ENCODE results near the gene ANKRD18A. TPM values are rescaled to one million over a fixed set of nuclear protein-coding genes. Genes with fewer than 3 reads are reported as not detected.
"Not testable (repeated sequence)": the region's sequence is repeated elsewhere in the genome, so short reads cannot be mapped to it uniquely, and the experiment has no call there.

ANKRD18A gene
- total RNA-seq, 2 donors from 2014 or later: 7.2 to 9.9 TPM

DNA sequence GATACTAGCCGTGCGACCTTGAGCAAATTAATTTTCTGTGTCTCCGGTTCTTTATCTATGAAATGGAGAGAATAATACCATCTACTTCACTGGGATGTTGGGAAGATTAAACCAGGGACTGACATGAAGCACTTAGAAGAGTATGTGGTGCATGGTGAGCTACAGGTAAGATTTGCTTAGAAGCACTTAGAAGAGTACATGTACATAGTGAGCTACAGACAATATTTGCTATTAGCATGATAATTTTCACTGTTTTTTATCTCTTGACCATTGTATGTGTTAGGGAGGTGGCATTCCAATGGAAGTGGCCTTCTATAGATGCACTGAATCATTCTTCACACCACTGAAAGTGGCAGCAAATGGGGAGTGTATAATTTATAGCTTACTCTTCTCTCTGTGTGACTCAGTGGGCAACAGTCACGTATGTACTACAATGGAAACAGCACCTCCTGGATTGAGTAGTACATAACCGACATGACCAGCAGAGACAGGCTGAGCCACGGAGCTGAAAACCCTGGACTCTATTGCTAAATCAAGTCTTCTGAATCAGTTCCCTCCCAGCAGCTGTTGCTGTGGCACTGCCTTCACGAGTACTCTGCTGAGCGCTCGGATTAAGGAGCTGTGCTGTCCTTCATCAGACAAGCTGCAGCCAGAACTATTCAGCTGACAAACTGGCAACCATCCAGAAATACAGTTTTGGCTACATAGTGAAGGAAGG is 28.9 kb downstream of the ANKRD18A start:
- H3K27me3 ChIP-seq; DNase-seq; H3K36me3 ChIP-seq; H3K9me3 ChIP-seq; H3K27ac ChIP-seq; H3K9ac ChIP-seq (ENCODE audit: low read depth in 2 of 2, low read length in 2 of 2); H3K4me3 ChIP-seq; intact Hi-C loops (cut with DNase I); H3K4me1 ChIP-seq: not testable (repeated sequence)

DNA sequence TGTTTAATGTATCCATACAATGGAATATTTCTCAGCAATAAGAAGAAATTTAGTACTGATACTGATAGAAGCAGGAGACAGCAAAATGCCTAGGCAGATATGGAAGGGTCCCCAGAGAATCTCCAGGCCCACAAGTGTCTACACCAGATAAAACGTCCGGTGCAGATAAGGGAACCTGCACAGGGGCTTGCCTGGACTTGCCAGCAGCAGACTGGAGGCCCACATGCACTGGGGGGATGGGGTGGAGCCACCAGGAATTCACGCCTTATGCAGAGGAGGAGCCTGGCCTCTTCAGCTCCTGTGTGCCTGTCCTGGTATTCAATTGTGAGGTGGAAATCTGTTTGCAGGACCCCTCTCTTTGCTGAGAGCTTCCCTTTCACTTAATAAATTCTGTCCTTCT is 36.6 kb downstream of the ANKRD18A start:
- H3K36me3 ChIP-seq; H3K9me3 ChIP-seq; H3K9ac ChIP-seq (ENCODE audit: low read depth in 2 of 2, low read length in 2 of 2); H3K27me3 ChIP-seq; intact Hi-C loops (cut with DNase I); DNase-seq; H3K4me1 ChIP-seq; H3K4me3 ChIP-seq; H3K27ac ChIP-seq: not testable (repeated sequence)

DNA sequence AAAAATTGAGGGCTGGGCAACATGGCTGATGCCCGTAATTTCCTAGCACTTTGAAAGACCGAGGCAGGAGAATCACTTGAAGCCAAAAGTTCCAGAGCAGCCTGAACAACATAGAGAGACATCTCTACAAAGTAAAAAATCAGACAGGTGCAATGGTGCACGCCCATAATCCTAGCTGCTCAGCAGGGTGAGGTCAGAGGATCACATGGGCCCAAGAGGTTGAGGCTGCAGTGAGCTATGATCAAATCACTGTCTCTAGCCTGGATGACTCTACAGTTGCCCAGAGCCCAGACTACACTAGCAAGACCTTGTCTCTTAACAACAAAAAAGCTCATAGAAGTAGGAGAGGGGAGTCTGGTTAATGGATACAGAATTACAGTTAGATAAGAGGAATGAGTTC is 40.3 kb downstream of the ANKRD18A start:
- H3K27me3 ChIP-seq; H3K4me1 ChIP-seq; H3K4me3 ChIP-seq; intact Hi-C loops (cut with DNase I); DNase-seq; H3K9me3 ChIP-seq; H3K36me3 ChIP-seq; H3K27ac ChIP-seq; H3K9ac ChIP-seq (ENCODE audit: low read depth in 2 of 2, low read length in 2 of 2): not testable (repeated sequence)

DNA sequence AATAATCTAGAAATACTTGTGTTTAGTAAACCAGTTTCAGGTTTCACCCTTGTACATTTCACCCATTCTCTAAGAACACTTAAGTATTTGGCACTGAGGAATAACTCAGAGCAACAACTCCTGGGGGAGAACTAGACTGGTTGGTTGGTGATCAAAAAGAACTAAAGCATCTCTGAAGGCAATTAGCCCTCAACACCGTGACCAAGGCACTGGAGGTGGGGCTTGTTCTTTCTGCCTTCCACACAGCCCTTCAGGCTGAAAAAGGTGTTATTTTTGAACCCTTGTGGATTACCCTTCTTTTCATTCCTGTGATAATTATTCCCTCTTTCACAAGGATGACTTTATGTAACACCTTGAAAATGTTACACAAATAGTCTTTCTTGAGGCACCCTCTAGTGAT is 44.2 kb downstream of the ANKRD18A start:
- H3K9ac ChIP-seq (ENCODE audit: low read depth in 2 of 2, low read length in 2 of 2); H3K9me3 ChIP-seq; intact Hi-C loops (cut with DNase I); H3K27me3 ChIP-seq; DNase-seq; H3K27ac ChIP-seq; H3K4me1 ChIP-seq; H3K36me3 ChIP-seq; H3K4me3 ChIP-seq: not testable (repeated sequence)

DNA sequence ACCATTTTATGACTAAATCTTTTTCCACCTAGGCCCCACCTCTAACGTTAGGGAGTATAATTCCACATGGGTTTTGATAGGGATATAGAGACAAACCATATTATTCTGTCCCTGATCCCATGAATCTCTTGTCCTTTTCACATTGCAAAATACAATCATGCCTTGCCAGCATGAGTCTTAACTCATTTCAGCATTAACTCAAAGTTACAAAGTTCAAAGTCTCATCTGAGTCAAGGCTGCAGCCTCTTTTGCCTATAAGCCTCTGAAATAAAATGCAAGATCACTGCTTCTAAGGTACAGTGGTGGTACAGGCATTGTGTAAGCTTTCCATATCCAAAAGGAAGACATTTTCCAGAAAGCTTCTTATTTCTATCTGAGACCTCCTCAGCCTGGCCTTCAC is 54.3 kb downstream of the ANKRD18A start:
- H3K9ac ChIP-seq (ENCODE audit: low read depth in 2 of 2, low read length in 2 of 2); H3K4me1 ChIP-seq; H3K27me3 ChIP-seq; H3K36me3 ChIP-seq; H3K4me3 ChIP-seq; H3K9me3 ChIP-seq; intact Hi-C loops (cut with DNase I); H3K27ac ChIP-seq; DNase-seq: not testable (repeated sequence)

DNA sequence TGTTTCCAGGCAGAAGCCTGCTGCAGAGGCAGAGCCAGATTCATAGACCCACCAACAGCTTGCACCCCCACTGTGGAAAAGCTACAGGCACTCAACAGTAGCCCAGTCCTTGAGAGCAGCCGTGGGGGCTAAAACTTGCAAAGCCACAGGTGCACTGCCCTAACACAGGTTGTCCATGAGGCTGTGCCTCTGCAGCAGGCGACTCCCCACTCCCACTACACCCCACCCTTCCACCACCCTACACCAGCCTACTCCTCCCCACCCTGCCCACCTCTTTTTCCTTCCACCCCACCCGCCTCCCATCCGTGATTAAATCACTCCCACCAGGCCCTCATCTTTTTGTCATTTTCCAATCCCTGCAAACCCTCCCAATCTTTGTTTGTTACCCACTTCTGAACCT is 55.2 kb downstream of the ANKRD18A start:
- H3K4me3 ChIP-seq; H3K36me3 ChIP-seq; H3K9ac ChIP-seq (ENCODE audit: low read depth in 2 of 2, low read length in 2 of 2); DNase-seq; H3K27me3 ChIP-seq; H3K27ac ChIP-seq; H3K4me1 ChIP-seq; H3K9me3 ChIP-seq; intact Hi-C loops (cut with DNase I): not testable (repeated sequence)

DNA sequence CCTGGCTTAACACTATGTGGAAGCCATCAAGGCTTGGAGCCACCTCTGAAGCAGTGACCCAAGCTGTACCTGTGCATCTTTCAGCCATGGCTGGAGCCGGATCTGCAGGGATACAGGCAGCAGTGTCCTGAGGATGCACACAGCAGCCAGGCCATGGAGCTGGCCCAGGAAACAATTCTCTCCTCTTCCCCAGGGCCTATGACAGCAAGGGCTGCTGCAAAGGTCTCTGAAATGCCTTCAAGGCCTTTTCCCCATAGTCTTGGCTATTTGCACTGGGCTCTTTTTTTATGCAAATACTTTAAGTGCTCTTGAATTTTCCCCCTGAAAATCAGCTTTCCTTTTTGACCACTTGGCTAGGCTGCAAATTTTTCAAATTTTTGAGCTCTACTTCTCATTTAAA is 56.5 kb downstream of the ANKRD18A start:
- H3K9ac ChIP-seq (ENCODE audit: low read depth in 2 of 2, low read length in 2 of 2); intact Hi-C loops (cut with DNase I); H3K9me3 ChIP-seq; H3K4me1 ChIP-seq; H3K27me3 ChIP-seq; DNase-seq; H3K36me3 ChIP-seq; H3K27ac ChIP-seq; H3K4me3 ChIP-seq: not testable (repeated sequence)

DNA sequence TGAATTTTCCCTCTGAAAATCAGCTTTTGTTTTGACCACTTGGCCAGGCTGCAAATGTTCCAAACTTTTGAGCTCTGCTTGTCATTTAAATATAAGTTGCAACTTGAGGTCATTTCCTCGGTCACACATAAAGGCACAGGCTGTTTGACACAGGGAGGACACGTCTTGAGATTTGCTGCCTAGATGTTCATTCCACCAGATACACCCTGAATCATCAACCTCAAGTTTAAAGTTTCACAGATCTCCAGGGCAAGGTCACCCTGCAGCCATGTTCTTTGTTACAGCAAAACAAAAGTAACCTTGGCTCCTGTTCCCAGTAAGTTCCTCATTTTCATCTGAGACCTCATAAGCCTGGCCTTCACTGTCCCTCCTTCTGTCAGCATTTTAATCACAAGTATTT is 59.3 kb downstream of the ANKRD18A start:
- H3K9me3 ChIP-seq; H3K4me3 ChIP-seq; H3K9ac ChIP-seq (ENCODE audit: low read depth in 2 of 2, low read length in 2 of 2); H3K27ac ChIP-seq; H3K4me1 ChIP-seq; H3K36me3 ChIP-seq; intact Hi-C loops (cut with DNase I); DNase-seq; H3K27me3 ChIP-seq: not testable (repeated sequence)

DNA sequence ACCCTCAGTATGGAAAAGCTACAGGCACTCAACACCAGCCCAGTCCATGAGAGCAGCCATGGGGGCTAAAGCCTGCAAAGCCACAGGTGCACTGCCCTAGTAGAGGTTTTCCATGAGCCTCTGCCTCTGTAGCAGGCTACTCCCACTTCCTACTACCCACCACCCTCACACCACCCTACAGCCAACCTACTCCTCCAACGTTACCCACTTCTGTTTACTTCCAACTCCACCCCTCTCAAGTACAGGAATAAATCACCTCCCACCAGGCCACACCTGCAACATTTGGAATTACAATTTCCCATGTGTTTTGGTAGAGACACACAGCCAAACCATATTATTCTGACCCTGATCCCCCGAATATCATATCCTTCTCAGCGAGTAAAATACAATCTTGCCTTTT is 61.2 kb downstream of the ANKRD18A start:
- H3K4me3 ChIP-seq; H3K4me1 ChIP-seq; H3K27ac ChIP-seq; intact Hi-C loops (cut with DNase I); DNase-seq; H3K27me3 ChIP-seq; H3K9me3 ChIP-seq; H3K9ac ChIP-seq (ENCODE audit: low read depth in 2 of 2, low read length in 2 of 2); H3K36me3 ChIP-seq: not testable (repeated sequence)

DNA sequence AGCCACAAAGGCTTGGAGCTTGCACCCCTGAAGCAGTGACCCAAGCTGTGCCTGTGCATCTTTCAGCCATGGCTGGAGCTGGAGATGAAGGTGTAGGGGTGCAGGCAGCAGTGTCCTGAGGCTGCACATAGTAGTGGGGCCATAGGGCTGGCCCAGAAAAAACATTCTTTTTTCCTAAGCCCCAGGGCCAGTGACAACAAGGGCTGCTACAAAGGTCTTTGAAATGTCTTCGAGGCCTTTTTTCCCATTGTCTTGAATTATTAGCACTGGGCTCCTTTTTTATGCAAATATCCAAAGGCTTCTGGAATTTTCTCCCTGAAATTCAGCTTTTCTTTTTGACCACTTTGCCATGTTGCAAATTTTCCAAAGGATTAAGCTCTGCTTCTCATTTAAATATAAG is 62.6 kb downstream of the ANKRD18A start:
- H3K27me3 ChIP-seq; H3K9me3 ChIP-seq; H3K9ac ChIP-seq (ENCODE audit: low read depth in 2 of 2, low read length in 2 of 2); intact Hi-C loops (cut with DNase I); DNase-seq; H3K4me1 ChIP-seq; H3K4me3 ChIP-seq; H3K27ac ChIP-seq; H3K36me3 ChIP-seq: not testable (repeated sequence)

DNA sequence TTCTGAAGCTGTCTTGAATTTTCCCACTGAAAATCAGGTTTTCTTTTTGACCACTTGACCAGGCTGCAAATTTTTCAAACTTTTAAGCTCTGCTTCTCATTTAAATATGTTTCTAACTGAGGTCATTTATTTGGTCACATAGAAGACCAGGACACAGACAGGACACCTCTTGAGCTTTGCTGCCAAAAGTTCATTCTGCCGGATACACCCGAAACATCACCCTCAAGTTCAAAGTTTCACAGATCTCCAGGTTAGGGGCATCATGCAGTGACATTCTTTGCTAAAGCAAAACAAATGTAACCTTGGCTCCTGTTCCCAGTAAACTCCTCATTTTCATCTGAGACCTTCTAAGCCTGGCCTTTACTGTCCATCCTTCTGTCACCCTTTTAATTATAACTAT is 65.4 kb downstream of the ANKRD18A start:
- H3K9ac ChIP-seq (ENCODE audit: low read depth in 2 of 2, low read length in 2 of 2); intact Hi-C loops (cut with DNase I); H3K4me3 ChIP-seq; H3K4me1 ChIP-seq; H3K27me3 ChIP-seq; H3K27ac ChIP-seq; DNase-seq; H3K9me3 ChIP-seq; H3K36me3 ChIP-seq: not testable (repeated sequence)

DNA sequence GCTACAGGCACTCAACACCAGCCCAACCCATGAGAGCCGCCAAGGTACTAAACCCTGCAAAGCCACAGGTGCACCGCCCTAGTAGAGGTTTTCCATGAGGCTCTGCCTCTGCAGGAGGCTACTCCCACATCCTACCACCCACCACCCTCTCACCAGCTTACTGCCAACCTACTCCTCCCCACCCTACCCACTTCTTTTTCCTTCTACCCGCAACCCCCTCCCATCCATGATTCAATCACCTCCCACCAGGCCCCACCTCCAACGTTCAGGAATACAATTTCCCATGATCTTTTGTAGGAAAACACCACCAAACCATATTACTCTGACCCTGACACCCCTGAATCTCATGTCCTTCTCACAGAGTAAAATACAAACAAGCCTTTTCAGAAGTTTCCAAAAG is 67.4 kb downstream of the ANKRD18A start:
- H3K4me3 ChIP-seq; intact Hi-C loops (cut with DNase I); H3K4me1 ChIP-seq; H3K27me3 ChIP-seq; H3K9me3 ChIP-seq; H3K9ac ChIP-seq (ENCODE audit: low read depth in 2 of 2, low read length in 2 of 2); H3K36me3 ChIP-seq; H3K27ac ChIP-seq; DNase-seq: not testable (repeated sequence)

DNA sequence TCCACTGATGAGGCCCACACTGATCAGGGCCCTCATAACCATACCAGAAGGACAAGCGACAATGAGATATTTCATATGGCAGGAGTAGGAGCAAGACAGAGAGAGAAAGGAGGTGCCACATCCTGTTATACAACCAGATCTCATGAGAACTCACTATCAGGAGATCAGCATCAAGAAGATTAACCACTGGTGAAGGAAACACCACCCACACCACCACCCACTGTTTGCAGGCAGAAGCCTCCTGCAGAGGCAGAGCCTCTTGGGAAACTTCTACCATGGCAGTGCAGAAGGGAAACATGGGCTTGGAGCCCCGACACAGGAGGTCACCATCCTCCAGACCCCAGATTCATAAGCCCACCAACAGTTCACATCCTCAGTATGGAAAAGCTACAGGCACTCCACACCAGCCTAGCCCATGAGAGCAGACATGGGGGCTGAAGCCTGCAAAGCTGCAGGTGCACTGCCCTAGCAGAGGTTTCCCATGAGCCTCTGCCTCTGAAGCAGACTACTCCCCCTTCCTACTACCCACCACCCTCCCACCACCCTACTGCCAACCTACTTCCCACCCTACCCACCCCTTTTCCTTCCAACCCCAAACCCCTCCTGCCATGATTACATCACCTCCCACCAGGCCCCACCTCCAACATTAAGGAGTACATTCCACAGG is 73.8 kb downstream of the ANKRD18A start:
- H3K9me3 ChIP-seq; H3K4me1 ChIP-seq; H3K9ac ChIP-seq (ENCODE audit: low read depth in 2 of 2, low read length in 2 of 2); H3K36me3 ChIP-seq; H3K4me3 ChIP-seq; H3K27ac ChIP-seq; DNase-seq; H3K27me3 ChIP-seq; intact Hi-C loops (cut with DNase I): not testable (repeated sequence)

DNA sequence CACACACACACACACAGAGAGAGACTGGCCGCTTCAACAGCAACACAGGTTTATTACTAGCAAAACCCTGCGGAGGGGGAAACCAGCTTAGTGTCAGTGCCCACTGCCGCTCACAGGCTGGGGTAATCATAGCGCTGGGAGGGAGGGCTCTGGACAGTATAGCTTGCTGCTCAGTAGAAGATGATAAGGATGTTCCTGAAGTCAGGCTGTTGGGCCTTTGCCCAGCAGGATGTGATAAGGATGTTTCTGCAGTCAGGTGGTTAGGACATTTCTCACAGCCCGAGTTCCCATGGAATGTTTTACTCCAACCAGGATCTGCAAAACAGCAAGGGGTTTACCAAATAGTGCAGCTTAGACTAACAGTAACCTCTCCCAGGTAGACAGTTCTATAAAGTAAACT is 79.9 kb downstream of the ANKRD18A start:
- intact Hi-C loops (cut with DNase I); H3K27ac ChIP-seq; H3K9me3 ChIP-seq; H3K36me3 ChIP-seq; H3K9ac ChIP-seq (ENCODE audit: low read depth in 2 of 2, low read length in 2 of 2); H3K4me1 ChIP-seq; DNase-seq; H3K4me3 ChIP-seq; H3K27me3 ChIP-seq: not testable (repeated sequence)

Measured in colonic mucosa (tissue), 4 donors.